Stimulated activated CD4-positive, alpha-beta T cell treated with anti-CD3 and anti-CD28 coated beads, Interleukin-4, amount 100 ng/mL, for 48 hours (primary cell): ENCODE results near the gene LZTFL1.

Experiments
- DNase-seq, 2 donors: peaks; one replicate each; pipeline ENCODE4 v3.0.0-alpha.2; 2020; ENCODE audit warnings: low read depth in 2 of 2

The LZTFL1 gene

GRCh38 chr3:45807681-45808540 lies 34.0 kb downstream of the LZTFL1 start:
- no peak for DNase-seq

- DNase-seq: no peak
These were observed 34.8 kb downstream of the LZTFL1 start for GRCh38 chr3:45807133-45807532.

GRCh38 chr3:45806072-45806471 lies 35.8 kb downstream of the LZTFL1 start:
- DNase-seq: no peak

GRCh38 chr3:45803252-45803935 lies 38.5 kb downstream of the LZTFL1 start:
- DNase-seq: no peak

- no peak for DNase-seq
These were observed 39.8 kb downstream of the LZTFL1 start for GRCh38 chr3:45802146-45802545.

- no peak for DNase-seq
These were observed 41.3 kb downstream of the LZTFL1 start for GRCh38 chr3:45800611-45801010.

GRCh38 chr3:45799586-45799985 lies 42.3 kb downstream of the LZTFL1 start:
- no peak for DNase-seq

GRCh38 chr3:45798034-45798433 lies 43.9 kb downstream of the LZTFL1 start:
- DNase-seq: no peak

- DNase-seq: no peak
These were observed 44.8 kb downstream of the LZTFL1 start for GRCh38 chr3:45796902-45797637.

- DNase-seq: no peak
These were observed 45.8 kb downstream of the LZTFL1 start, which contains the start of gene SLC6A20 for GRCh38 chr3:45795882-45796765. TSS of gene SLC6A20 (minus strand) at chr3:45796536. CDS start at chr3:45796419, 117 bp downstream.

- DNase-seq: no peak
These were observed 46.4 kb downstream of the LZTFL1 start for GRCh38 chr3:45795509-45795881.

- no peak for DNase-seq
These were observed 47.3 kb downstream of the LZTFL1 start for GRCh38 chr3:45794660-45795059.

- DNase-seq: no peak
These were observed 47.8 kb downstream of the LZTFL1 start for GRCh38 chr3:45794177-45794560.

- DNase-seq: no peak
These were observed 48.3 kb downstream of the LZTFL1 start for GRCh38 chr3:45793482-45794176.

- no peak for DNase-seq
These were observed 49.3 kb downstream of the LZTFL1 start for GRCh38 chr3:45792516-45793172.

GRCh38 chr3:45792036-45792435 lies 49.9 kb downstream of the LZTFL1 start:
- DNase-seq: no peak

GRCh38 chr3:45790596-45790995 lies 51.3 kb downstream of the LZTFL1 start:
- no peak for DNase-seq

- DNase-seq: no peak
These were observed 52.6 kb downstream of the LZTFL1 start for GRCh38 chr3:45789235-45789812.

GRCh38 chr3:45787551-45787950 lies 54.4 kb downstream of the LZTFL1 start:
- no peak for DNase-seq
